Measurements from ENCODE around the gene COPS2. TPM values are rescaled to one million over a fixed set of nuclear protein-coding genes. Genes with fewer than 3 reads are reported as not detected.

The COPS2 gene
- total and polyA plus RNA-seq, 2 of the 13 experiments (the other 11 are each of a cell fraction or from before 2014, with no cell fraction given) = 37.8 to 66.3 TPM

DNA sequence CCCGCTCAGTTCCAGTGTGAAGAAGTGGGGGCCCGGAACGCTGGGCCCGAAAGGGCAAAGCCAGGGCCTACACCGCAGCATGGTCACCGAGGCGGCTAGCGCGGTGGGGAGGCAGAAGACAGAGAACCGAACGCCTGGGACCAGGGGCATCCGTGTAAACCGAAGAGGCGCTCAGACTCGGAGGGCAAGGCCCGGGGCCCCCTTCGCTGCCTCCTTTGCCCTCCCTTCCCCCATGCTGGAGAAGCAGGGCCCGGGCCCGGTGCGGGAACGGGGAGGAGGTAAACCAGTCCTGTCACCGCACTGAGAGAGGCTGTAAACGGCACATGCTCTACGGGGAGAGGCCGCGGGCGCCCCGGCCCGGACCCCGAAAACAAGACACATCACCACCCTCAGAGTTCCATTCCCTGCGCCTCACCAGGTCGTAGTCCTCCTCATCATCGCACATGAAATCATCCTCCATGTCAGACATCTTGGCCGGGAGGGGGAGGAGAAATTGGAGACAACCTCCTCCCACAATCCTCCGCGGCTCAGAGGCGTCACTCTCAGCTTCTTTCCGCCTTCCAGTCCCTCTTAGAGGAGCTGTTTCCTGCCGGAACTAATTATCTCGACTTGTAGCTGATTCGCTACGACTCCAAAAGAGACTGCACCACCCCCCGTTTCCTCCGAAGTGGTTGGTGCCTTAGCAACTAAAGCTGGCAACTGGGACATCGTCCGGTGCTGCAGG, at the start of gene COPS2 (continued):
- no peak for TF ChIP-seq ZNF841 (CRISPR knock-in tag; IDR thresholded peaks at IDR 0.05; ENCODE audit: borderline replicate concordance)
- no peak for TF ChIP-seq ZBTB14 (CRISPR knock-in tag; IDR thresholded peaks at IDR 0.05)
- TF ChIP-seq MXD4 (CRISPR knock-in tag; IDR thresholded peaks at IDR 0.05) = peak; percentile 20; the same call in 1 of the 2 replicates
- TF ChIP-seq, protein P1, sequence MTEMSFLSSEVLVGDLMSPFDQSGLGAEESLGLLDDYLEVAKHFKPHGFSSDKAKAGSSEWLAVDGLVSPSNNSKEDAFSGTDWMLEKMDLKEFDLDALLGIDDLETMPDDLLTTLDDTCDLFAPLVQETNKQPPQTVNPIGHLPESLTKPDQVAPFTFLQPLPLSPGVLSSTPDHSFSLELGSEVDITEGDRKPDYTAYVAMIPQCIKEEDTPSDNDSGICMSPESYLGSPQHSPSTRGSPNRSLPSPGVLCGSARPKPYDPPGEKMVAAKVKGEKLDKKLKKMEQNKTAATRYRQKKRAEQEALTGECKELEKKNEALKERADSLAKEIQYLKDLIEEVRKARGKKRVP (CRISPR knock-in tag; IDR thresholded peaks at IDR 0.05) = no peak
- TF ChIP-seq HNRNPUL1 (IDR thresholded peaks at IDR 0.05; ENCODE audit: low read depth, low read length) = no peak
- TF ChIP-seq ELF1 (CRISPR knock-in tag; IDR thresholded peaks at IDR 0.05) = peak; percentile 90
- TF ChIP-seq, protein P2, sequence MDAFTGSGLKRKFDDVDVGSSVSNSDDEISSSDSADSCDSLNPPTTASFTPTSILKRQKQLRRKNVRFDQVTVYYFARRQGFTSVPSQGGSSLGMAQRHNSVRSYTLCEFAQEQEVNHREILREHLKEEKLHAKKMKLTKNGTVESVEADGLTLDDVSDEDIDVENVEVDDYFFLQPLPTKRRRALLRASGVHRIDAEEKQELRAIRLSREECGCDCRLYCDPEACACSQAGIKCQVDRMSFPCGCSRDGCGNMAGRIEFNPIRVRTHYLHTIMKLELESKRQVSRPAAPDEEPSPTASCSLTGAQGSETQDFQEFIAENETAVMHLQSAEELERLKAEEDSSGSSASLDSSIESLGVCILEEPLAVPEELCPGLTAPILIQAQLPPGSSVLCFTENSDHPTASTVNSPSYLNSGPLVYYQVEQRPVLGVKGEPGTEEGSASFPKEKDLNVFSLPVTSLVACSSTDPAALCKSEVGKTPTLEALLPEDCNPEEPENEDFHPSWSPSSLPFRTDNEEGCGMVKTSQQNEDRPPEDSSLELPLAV (CRISPR knock-in tag; conservative IDR thresholded peaks at IDR 0.05; ENCODE audit: low read depth) = no peak
- peak; percentile 42; the same call in 1 of the 2 replicates for TF ChIP-seq CEBPG (CRISPR knock-in tag; IDR thresholded peaks at IDR 0.05)
- TF ChIP-seq HNRNPLL (IDR thresholded peaks at IDR 0.05; ENCODE audit: low read depth, low read length, poor library complexity, severe bottlenecking) = peak; percentile 21
- TF ChIP-seq KMT2A (CRISPR knock-in tag; IDR thresholded peaks at IDR 0.05) = peak; percentile 100
- no peak for TF ChIP-seq DBP (CRISPR knock-in tag; IDR thresholded peaks at IDR 0.05; ENCODE audit: not compliant biosample characterization)
- no peak for TF ChIP-seq FOXK2 (IDR thresholded peaks at IDR 0.05)
- TF ChIP-seq CENPT (CRISPR knock-in tag; IDR thresholded peaks at IDR 0.05; ENCODE audit: low read depth) = no peak
- TF ChIP-seq ZC3H4 (CRISPR knock-in tag; IDR thresholded peaks at IDR 0.05; ENCODE audit: borderline replicate concordance) = no peak
- TF ChIP-seq RELA (CRISPR knock-in tag; IDR thresholded peaks at IDR 0.05) = no peak; the same call in 1 of the 2 replicates
- no peak; the same call in 1 of the 2 replicates for TF ChIP-seq AHR (CRISPR knock-in tag; IDR thresholded peaks at IDR 0.05)
- TF ChIP-seq IRX3 (CRISPR knock-in tag; IDR thresholded peaks at IDR 0.05; ENCODE audit: borderline replicate concordance, low read depth) = no peak
- TF ChIP-seq ZSCAN5A (CRISPR knock-in tag; IDR thresholded peaks at IDR 0.05; ENCODE audit: borderline replicate concordance) = peak; percentile 92; the same call in 1 of the 2 replicates
- TF ChIP-seq PHF8 (CRISPR knock-in tag; IDR thresholded peaks at IDR 0.05) = peak; percentile 92
- TF ChIP-seq ZNF891 (CRISPR knock-in tag; IDR thresholded peaks at IDR 0.05) = no peak
- TF ChIP-seq ETS1 (CRISPR knock-in tag; IDR thresholded peaks at IDR 0.05) = no peak
- peak; percentile 57; the same call in 1 of the 2 replicates for TF ChIP-seq MAX (IDR thresholded peaks at IDR 0.05)

Measured in HepG2 (cell line).